AG04450 (cell line): ENCODE results near the gene NPRL2. TPM values are rescaled to one million over a fixed set of nuclear protein-coding genes. Genes with fewer than 3 reads are reported as not detected.

Source experiments
- CTCF ChIA-PET: fragments of 300-600, 350-600 bp; formaldehyde crosslinking; extraction: SDS; loops from one replicate; lab custom pipeline; 2022; ENCODE audit warnings: antibody characterized with exemption, inconsistent platforms; lab: Charles Lee
- POLR2A ChIA-PET: fragments of 350-600 bp; formaldehyde crosslinking; extraction: SDS; loops from one replicate; lab custom pipeline; 2021; ENCODE audit warnings: antibody characterized with exemption, inconsistent platforms; lab: Yijun Ruan, JAX
- DNase-seq: peaks from one replicate; pipeline ENCODE4 v3.0.0-alpha.2; 2011; ENCODE audit warnings: low read depth, low spot score
- H3K27ac ChIP-seq: one replicate; pipeline ENCODE4 v1.5.1; 2012; ENCODE audit warnings: low read depth, low read length, control low read depth
- H3K27me3 ChIP-seq: one replicate; pipeline ENCODE4 v1.6.0; 2012; ENCODE audit warnings: low read length; ENCODE audit not compliant: control insufficient read depth, insufficient read depth
- H3K4me3 ChIP-seq: 2 replicates; pipeline ENCODE4 v1.5.1; 2011; ENCODE audit warnings: mild to moderate bottlenecking, low read depth, low read length, control low read depth
- H3K9me3 ChIP-seq: 2 replicates; pipeline ENCODE4 v1.5.1; 2012; ENCODE audit warnings: low read length; ENCODE audit not compliant: control insufficient read depth, insufficient read depth
- CTCF ChIP-seq: IDR thresholded peaks from 2 replicates; pipeline ENCODE4 v1.5.1; 2011; ENCODE audit warnings: low read depth, low read length, control low read depth, inconsistent platforms
- polyA plus RNA-seq: library from polyadenylated mRNA; depleted of rRNA; stranded (reverse); fragments of >200 nt; gene quantifications from 2 replicates; pipeline ENCODE4 v1.2.3, GENCODE V29; 2011

Gene NPRL2
- polyA plus RNA-seq, 1 experiment = 25.6 TPM

DNA sequence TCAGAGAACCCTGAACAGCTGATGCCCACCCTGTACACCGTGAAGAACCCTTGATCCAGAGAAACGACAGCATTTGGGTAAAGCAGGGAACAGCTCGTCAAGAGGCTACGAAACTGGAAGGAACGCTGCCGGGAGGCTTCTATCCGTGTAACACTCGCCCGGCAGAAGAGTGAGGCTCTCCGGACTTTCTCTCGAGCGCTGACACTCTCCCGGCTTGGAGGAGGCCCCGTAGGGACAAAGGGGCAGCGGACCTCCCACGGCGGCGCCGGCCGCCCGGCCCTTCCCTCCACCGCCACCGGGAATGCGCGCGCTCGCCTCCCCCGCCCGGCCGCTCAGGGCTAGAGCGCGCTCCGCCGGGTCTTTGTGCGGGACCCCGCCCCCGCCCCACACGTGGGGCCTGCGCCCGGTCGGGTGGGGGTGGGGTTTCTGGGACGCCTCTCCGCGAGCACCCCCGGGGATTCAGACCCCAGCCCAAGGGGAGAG lies 29.7 kb downstream of the NPRL2 start:
- H3K27me3 ChIP-seq = no peaks in the 10 kb centered on the region
- ChIA-PET POLR2A (interaction anchor here (0.6 to 1.0 kb wide), 3 partner anchors 20 to 58 kb away, joined by 3 to 9 read pairs (median 3); partner anchors contain the start of genes HYAL3, NAA80 and RASSF1), CTCF (interaction anchor here (0.6 to 1.1 kb wide), 9 partner anchors 10 to 222 kb away, joined by 3 to 5 read pairs (median 3); no protein-coding TSS in a partner anchor)
- no peak for TF ChIP-seq CTCF
- no peaks in the 10 kb centered on the region; the same call in 1 of the 2 replicates for H3K9me3 ChIP-seq
- H3K27ac ChIP-seq = peak overlapping the region; percentile 40
- no peak for DNase-seq
- peak overlapping the region; percentile 83 for H3K4me3 ChIP-seq

GRCh38 chr3:50319894-50320625 lies 30.5 kb downstream of the NPRL2 start:
- Histone ChIP-seq H3K9me3 (no peaks in the 10 kb centered on the region; the same call in 1 of the 2 replicates), H3K4me3 (peak overlapping the region; percentile 83), H3K27ac (peak overlapping the region; percentile 40), H3K27me3 (no peaks in the 10 kb centered on the region)
- ChIA-PET CTCF (interaction anchor here (1.0 to 1.1 kb wide), 2 partner anchors 60 to 222 kb away, joined by 3 read pairs; no protein-coding TSS in a partner anchor), POLR2A (interaction anchor here (1.0 kb wide), 1 partner anchor 21 kb away, joined by 3 read pairs; the partner anchor contains the start of genes HYAL3 and NAA80)
- no peak for DNase-seq
- no peak for TF ChIP-seq CTCF

- Histone ChIP-seq H3K27me3 (no peaks in the 10 kb centered on the region), H3K9me3 (no peaks in the 10 kb centered on the region; the same call in 1 of the 2 replicates), H3K4me3 (no peak overlapping the region), H3K27ac (no peak overlapping the region)
- ChIA-PET POLR2A (no interaction called here), CTCF (no interaction called here)
- DNase-seq = no peak
- TF ChIP-seq CTCF = no peak
Observed at GRCh38 chr3:50319181-50319893, 31.2 kb downstream of the NPRL2 start.

- ChIA-PET CTCF (no interaction called here), POLR2A (no interaction called here)
- H3K27me3 ChIP-seq = no peaks in the 10 kb centered on the region
- DNase-seq = no peak
- H3K27ac ChIP-seq = no peak overlapping the region
- no peak for TF ChIP-seq CTCF
- no peaks in the 10 kb centered on the region; the same call in 1 of the 2 replicates for H3K9me3 ChIP-seq
- no peak overlapping the region for H3K4me3 ChIP-seq
Observed at GRCh38 chr3:50318615-50319014, 32.0 kb downstream of the NPRL2 start.

DNA sequence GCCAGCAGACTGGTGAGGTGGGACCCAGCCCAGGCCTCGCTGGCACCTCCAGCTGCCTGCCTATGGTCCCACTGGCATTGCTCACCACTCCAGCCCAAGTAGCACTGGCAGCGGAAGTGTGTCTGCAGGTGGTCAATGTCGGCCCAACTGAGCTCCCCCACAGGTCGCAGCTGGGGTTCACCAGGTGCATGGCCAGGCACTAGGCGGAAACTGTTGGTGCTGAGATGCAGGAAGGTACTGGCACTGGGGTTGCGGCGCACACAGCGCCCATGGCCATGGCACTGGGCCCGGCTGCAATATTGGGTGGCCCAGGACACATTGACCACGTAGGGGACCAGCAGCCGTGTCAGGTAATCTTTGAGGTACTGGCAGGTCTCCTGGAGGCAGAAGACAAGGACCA lies 32.4 kb downstream of the NPRL2 start:
- no peak for DNase-seq
- ChIA-PET POLR2A (no interaction called here), CTCF (no interaction called here)
- H3K4me3 ChIP-seq = no peak overlapping the region
- H3K27ac ChIP-seq = no peak overlapping the region
- no peak for TF ChIP-seq CTCF
- no peaks in the 10 kb centered on the region; the same call in 1 of the 2 replicates for H3K9me3 ChIP-seq
- no peaks in the 10 kb centered on the region for H3K27me3 ChIP-seq
